Measurements from ENCODE around the gene COL23A1. TPM values are rescaled to one million over a fixed set of nuclear protein-coding genes. Genes with fewer than 3 reads are reported as not detected.

COL23A1 gene
- total and polyA plus RNA-seq, 2 of the 8 experiments (the other 6 are each of a cell fraction or from before 2014, with no cell fraction given), result 3.1 to 4.7 TPM

- no peak overlapping the region for H4K91ac ChIP-seq (replicated peaks; ENCODE audit: insufficient read length, low read length)
- H4K8ac ChIP-seq (ENCODE audit: extremely low read depth, insufficient read depth, low read length), result no peak overlapping the region
- H2BK120ac ChIP-seq (replicated peaks; ENCODE audit: low read depth, low read length), result peak overlapping the region; percentile 11
- H3K79me2 ChIP-seq (ENCODE audit: control insufficient read depth in 1 of 2, insufficient read depth in 2 of 2, low read length in 2 of 2), result no peaks in the 10 kb centered on the region
- H3K4me2 ChIP-seq (ENCODE audit: insufficient read depth in 1 of 2, low read depth in 2 of 2, low read length in 2 of 2), result peak overlapping the region; percentile 39 to 49; a peak in 1 of 4 replicates
- no peaks in the 10 kb centered on the region for H4K20me1 ChIP-seq (replicated peaks in 1 of 2; ENCODE audit: control insufficient read depth in 1 of 2, insufficient read depth in 2 of 2, low read length in 2 of 2)
- no peak for FAIRE-seq
- H3K9me3 ChIP-seq (ENCODE audit: insufficient read depth in 2 of 2, low read depth in 1 of 2, low read length in 1 of 2), result no peaks in the 10 kb centered on the region
- 0 out of 2 replicates have a peak overlapping the region, but pooled peaks have one; percentile 82 for H2BK12ac ChIP-seq (ENCODE audit: low read depth, low read length)
- H3K4me3 ChIP-seq (ENCODE audit: extremely low read depth in 1 of 4, insufficient read depth in 2 of 4, low read depth in 3 of 4, low read length in 4 of 4), result peak overlapping the region in 2 of 4 experiments; percentile 4 to 44; a peak in 2 of 8 replicates
- peak overlapping the region; percentile 62; the same call in 1 of the 2 replicates for H3K27ac ChIP-seq (ENCODE audit: low read depth, low read length)
- peak overlapping the region; percentile 61; the same call in 1 of the 2 replicates for H2BK5ac ChIP-seq (ENCODE audit: low read depth, low read length)
- no peak overlapping the region for H4K5ac ChIP-seq (ENCODE audit: insufficient read length, low read depth, low read length)
- no peak overlapping the region for H2BK15ac ChIP-seq (ENCODE audit: low read length)
- peak overlapping the region; percentile 56; the same call in 1 of the 2 replicates for H2AK5ac ChIP-seq (ENCODE audit: low read depth, low read length)
- H3K36me3 ChIP-seq (ENCODE audit: control insufficient read depth in 2 of 4, insufficient read depth in 4 of 4, low read length in 3 of 4), result no peaks in the 10 kb centered on the region
- no peak overlapping the region for H3K9ac ChIP-seq (replicated peaks in 1 of 4; ENCODE audit: extremely low read depth in 1 of 4, low read depth in 3 of 4, low read length in 3 of 4)
- no peak overlapping the region for H2AFZ ChIP-seq (ENCODE audit: low read length)
- H3K18ac ChIP-seq (ENCODE audit: extremely low read depth, low read length), result peak overlapping the region; percentile 71
- TF ChIP-seq KDM1A (IDR thresholded peaks at IDR 0.05; ENCODE audit: borderline replicate concordance, low read length) (peak; percentile 75; the same call in 1 of the 2 replicates), FOSL1 (IDR thresholded peaks at IDR 0.05; ENCODE audit: insufficient read depth, low read depth, low read length) (no peak), HDAC2 (IDR thresholded peaks at IDR 0.05; ENCODE audit: borderline replicate concordance in 1 of 2, low read depth in 2 of 2, low read length in 2 of 2) (peak in 1 of 2 experiments; percentile 52; a peak in 1 of 4 replicates)
- H2BK20ac ChIP-seq (ENCODE audit: low read length), result peak overlapping the region; percentile 64
- H3K14ac ChIP-seq (ENCODE audit: insufficient read length), result no peak overlapping the region
- H3K23me2 ChIP-seq (ENCODE audit: low read depth, low read length), result no peaks in the 10 kb centered on the region
- CTCF ChIA-PET (ENCODE audit: partially characterized antibody), result interaction anchor here (0.6 to 3.3 kb wide), 5 partner anchors 13 to 169 kb away, joined by 3 to 15 read pairs (median 4); partner anchors contain the start of gene COL23A1
- H3K79me1 ChIP-seq (ENCODE audit: low read depth, low read length), result peaks cover 2% of the 10 kb centered on the region
- H3K27me3 ChIP-seq (replicated peaks in 1 of 4; ENCODE audit: control insufficient read depth in 3 of 4, extremely low read depth in 1 of 4, insufficient read depth in 3 of 4, low read length in 3 of 4), result no peaks in the 10 kb centered on the region
- no peak overlapping the region for H3K4ac ChIP-seq (replicated peaks; ENCODE audit: insufficient read length, low read depth, low read length)
- H3K4me1 ChIP-seq (replicated peaks in 1 of 4; ENCODE audit: control insufficient read depth in 3 of 4, insufficient read depth in 4 of 4, low read length in 3 of 4), result peaks cover 12 to 34% (median 19%) of the 10 kb centered on the region in 4 experiments
- DNase-seq (ENCODE audit: low read depth in 1 of 2, low spot score in 2 of 2), result no peak
- H3K56ac ChIP-seq (replicated peaks; ENCODE audit: insufficient read length, low read depth, low read length), result no peak overlapping the region
- no peak overlapping the region for H3K23ac ChIP-seq (ENCODE audit: insufficient read length)
- 82% methylated on average over 5 of the region's 5 CpGs; no CpG with 5 or more reads in 1 of the 2 experiments for WGBS, 2 experiments (ENCODE audit: extremely low coverage in 1 of 2, insufficient coverage in 1 of 2, insufficient read length in 1 of 2, insufficient replicate concordance in 2 of 2, low coverage in 1 of 2, low lambda C conversion rate in 2 of 2, missing lambda C conversion rate in 1 of 2)
- POLR2A ChIA-PET (ENCODE audit: partially characterized antibody), result no interaction called here
Observed at GRCh38 chr5:178421128-178421527, 169.1 kb downstream of the COL23A1 start.

Data from H1 (cell line).